ENCODE measurements around the gene MRGPRD.

GRCh38 chr11:69010361-69010891 is 29.6 kb upstream of the MRGPRD start:
- no peak for TF ChIP-seq REST (IDR thresholded peaks at IDR 0.05; ENCODE audit: insufficient read depth in 1 of 2, low read depth in 2 of 2, low read length in 2 of 2)
- TF ChIP-seq POLR2AphosphoS5 (IDR thresholded peaks at IDR 0.05; ENCODE audit: low read depth, low read length) = no peak
- TF ChIP-seq TAF1 (IDR thresholded peaks at IDR 0.05; ENCODE audit: borderline replicate concordance, insufficient read depth, low read length) = no peak
- TF ChIP-seq SIN3A (IDR thresholded peaks at IDR 0.05; ENCODE audit: borderline replicate concordance, insufficient read depth, low read length) = no peak

All from PFSK-1 (cell line).